Activated CD4-positive, alpha-beta T cell treated with anti-CD3 and anti-CD28 coated beads, Interleukin-2, Interleukin-6, amounts not matched to agents 100 ng/mL and 50 ng/mL, durations not matched to agents 16 hours and 8 hours (primary cell): ENCODE results near the gene C17orf78.
"Not testable (repeated sequence)": the region's sequence is repeated elsewhere in the genome, so short reads cannot be mapped to it uniquely, and the experiment has no call there.

Experiments used
- DNase-seq: peaks from one replicate; pipeline ENCODE4 v3.0.0-alpha.2; 2020

C17orf78 gene

DNA sequence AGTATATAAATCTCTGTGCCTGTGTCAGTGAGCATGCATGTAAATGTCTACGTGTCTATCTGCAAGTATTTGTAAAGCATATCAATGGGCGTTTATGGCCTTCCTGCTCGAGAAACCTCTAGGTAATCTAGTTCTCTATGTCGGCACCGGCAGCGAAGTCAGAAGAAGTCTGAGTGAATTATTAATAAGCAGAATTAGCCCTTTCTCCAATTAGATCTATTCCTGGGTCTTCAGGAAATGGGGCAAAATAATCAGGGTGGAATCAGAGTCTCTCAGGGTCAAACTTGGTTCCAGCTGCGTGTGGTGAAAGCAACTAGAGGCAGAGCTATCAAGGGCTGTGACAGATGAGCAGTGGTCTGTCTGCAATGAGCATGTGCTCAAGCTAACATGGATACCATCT is at the start of gene C17orf78:
TSS of gene C17orf78 (plus strand) at position 280 of the 400 bp plus-strand sequence. CDS start at position 388, 108 bp downstream.
- no peak for DNase-seq

DNA sequence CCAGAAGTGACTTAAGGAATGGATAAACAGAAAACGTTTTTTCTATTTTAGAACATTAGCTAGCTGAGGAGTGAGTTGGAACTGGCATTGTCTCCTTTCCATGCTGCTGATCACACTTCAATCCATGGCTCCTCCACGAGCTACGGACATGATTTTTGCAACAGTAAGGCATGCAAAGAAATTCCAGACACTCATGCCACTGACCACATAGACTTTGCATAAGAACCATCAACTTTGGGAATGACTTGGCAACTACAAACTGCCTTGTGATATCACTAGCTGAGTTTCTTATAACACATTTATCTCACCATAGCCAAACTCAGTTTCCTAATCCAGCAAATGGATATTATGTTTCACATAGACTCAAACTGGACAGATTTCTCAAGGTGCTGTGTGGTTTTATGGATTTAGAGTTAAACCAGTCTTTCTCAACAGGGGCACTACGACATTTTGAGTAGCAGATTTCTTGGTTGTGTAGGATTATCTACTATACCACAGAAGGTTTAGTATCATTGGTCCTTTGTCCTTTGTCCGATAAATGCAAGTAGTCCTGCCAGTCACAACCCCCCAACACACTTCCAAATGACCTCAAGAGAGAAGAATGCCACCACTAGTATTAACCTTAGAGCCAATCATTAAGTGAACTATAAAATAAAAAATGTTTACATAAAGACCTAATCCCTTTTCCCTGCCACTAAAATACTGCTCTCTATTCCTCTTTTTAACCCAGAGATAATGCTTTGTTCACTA is 48.3 kb upstream of the C17orf78 start:
- no peak for DNase-seq

- no peak for DNase-seq
Observed at GRCh38 chr17:37338847-37339246, 36.9 kb upstream of the C17orf78 start.

GRCh38 chr17:37339321-37339720 is 36.5 kb upstream of the C17orf78 start:
- no peak for DNase-seq

GRCh38 chr17:37340804-37341203 is 35.0 kb upstream of the C17orf78 start:
- no peak for DNase-seq

DNA sequence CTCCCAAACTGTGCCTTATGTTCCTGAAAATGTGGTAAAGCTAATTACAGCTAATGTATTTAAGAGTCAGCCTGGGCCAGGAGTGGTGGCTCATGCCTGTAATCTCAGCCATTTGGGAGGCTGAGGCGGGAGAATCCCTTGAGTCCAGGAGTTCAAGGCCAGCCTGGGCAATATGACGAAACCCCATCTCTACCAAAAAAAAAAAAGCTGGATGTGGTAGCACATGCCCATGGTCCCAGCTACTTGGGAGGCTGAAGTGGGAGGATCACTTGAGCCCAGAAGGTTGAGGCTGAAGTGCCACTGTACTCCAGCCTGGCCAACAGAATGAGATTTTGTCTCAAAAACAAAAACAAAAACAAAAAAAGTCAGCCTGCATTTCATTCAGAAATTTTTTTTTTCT is 33.2 kb upstream of the C17orf78 start:
- no peak for DNase-seq

DNA sequence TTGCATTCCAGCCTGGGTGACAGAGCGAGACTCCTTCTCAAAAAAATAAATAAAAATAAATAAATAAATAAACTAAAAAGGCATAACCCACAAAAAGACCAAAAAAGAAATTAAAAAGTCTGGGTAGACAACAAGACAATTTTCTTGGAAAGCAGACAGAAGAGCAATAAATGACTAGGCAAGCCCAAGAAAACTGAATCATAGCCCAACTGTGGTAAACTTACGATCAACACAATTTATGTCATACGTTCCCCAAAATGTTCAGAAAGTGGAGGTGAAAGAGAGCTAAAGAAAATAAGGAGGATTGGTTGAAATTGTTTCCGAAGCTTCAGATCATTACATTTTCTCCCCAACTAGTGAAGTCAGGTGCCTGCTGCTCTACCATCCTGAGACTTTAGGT is 31.3 kb upstream of the C17orf78 start:
- DNase-seq = peak; percentile 60

- not testable (repeated sequence) for DNase-seq
Observed at GRCh38 chr17:37346863-37347402, 28.9 kb upstream of the C17orf78 start.

GRCh38 chr17:37356796-37357569 is 18.8 kb upstream of the C17orf78 start:
- not testable (repeated sequence) for DNase-seq

DNA sequence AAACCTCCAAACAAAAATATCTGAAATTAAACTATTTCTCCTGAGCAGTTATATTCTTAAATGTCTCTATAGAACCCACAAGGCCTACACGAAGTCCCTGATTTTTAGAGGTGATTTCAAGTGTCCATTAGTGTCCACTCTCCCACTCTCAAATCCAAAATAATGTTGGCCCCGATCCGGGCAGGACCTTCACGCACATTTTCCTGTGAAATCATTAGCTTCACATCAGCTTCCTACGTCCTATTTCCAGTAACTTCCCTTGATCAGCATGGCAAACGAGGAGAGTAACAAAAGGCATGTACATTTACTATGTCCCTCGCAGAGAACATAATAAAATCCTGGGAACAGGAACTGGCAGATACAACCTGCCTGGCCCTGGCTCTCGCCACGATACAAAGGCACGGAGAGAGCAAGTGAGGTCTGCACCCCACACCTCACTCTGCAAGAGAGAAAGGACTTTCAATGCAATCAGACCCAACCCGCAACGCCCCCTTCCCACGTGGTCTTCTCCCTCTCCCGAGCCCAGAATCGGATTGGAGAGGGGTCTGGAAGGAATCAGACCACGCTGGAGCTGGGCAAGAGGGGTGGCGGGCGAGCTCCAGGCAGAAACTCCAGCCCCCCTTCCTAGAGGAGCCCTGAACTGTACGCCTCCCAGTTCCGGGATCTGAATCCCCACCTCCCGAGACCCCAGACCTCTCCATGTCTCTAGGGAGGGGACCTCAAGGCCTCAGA is 17.5 kb upstream of the C17orf78 start:
- DNase-seq = peak; percentile 51

GRCh38 chr17:37358830-37359681 is 16.7 kb upstream of the C17orf78 start:
- DNase-seq = peak; percentile 97

DNA sequence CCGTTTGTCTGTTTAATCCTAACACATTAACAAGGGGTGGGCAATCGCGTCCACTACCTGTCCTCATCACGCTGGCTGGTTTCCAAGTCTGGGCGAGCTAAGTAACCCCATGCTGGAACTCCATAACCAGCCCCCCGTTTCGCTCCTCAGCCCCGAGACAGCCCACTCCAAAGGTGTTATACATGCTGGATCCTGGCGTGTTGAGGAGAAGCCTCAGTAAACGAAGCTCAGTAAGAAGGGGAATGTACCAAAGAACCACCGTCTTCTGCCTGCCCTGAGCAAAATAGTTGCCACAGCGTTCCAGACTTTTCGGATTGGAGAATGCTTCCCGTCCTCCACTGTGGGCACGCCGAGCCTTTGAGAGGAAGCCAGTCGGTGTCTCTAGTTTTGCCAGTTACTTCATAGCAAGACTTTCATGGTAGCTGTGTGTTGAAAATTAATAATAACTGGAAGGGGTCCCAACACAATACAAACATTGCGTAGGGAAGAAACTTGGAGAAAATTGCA is 16.1 kb upstream of the C17orf78 start:
- DNase-seq = no peak

DNA sequence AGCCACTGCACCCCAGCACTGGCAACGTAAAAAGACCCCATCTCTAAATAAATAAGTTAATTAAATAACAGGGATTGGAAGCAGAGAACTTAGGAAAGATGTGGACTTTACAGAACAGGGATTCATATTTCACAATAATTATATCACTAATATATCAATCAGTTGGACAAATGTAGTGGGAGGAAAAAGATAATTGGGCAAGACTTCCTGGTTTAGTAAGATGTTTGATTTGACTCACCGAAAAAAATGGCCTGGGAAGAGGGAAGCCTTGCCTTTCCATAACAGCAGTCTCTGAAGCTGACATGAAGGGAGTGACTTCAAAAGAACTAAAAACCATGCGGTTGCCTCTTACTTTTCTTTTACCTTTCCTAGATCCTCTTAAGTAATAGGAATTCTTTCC is 15.2 kb upstream of the C17orf78 start:
- DNase-seq = no peak

GRCh38 chr17:37361543-37361942 is 14.2 kb upstream of the C17orf78 start:
- no peak for DNase-seq

DNA sequence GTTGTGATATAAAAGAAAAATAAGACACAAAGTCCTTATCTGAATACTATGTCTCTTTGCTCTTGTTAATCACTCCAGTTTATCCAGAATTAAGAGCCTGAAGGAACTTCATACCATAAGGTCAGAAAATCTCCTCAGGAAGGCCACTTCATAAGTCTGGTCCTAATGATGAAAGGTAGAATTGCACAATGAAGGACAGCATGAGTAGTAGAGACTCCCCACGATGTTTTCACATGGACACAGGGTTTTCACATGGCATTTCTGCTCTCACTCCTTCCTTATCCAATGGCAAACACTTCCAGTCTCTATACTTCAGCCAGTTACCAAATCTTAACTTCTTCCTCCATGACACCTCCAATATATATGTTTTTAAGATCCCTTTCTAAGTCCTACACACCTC is 10.2 kb upstream of the C17orf78 start:
- no peak for DNase-seq

DNA sequence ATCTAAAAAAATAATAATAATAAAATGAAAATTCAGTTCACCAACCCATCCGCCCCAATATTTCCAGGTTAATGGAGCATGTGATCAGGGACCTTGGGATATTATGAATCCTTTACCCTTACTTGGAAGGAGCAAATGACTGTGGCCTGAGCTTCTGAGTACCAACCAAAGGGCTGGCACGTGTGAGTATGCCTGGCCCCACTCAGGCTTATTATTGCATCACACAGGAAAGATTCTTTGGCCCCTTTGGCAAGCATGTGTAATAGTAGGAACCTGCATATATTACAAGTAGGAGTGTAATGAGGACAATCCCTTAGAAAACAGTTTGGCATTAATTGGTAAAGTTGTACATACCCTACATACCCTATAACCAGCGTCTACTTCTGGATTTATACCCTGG is 7.2 kb upstream of the C17orf78 start:
- peak; percentile 6 for DNase-seq

GRCh38 chr17:37373530-37374159 is 2.1 kb upstream of the C17orf78 start:
- DNase-seq = peak; percentile 85

- no peak for DNase-seq
Observed at GRCh38 chr17:37382056-37382455, 6.3 kb downstream of the C17orf78 start.

- DNase-seq = no peak
Observed at GRCh38 chr17:37384560-37385149, 8.9 kb downstream of the C17orf78 start.

DNA sequence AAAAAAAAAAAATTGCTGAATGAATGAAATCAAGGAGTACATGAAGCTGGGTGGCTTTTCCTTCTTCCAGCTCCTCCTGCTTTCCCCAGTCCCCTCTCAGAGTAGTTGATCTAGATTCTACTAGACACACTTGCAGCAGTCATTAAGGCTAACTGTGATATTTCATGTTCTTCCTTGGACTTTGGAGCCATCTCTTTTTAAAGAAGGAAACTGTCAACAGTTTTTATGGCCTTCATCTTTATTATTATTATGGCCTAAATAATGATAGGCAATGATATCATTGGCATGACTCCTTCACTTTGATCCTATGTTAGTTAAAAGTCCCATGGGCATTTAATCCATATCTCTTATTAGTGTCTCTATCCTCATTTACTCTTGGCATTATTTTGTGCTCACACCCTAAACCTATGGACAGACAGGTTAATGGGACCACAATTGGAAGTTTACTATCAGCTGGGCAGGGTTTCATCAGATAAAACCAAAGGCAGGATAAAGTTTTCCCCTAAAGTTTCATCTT is 9.7 kb downstream of the C17orf78 start:
- no peak for DNase-seq

- DNase-seq = no peak
Observed at GRCh38 chr17:37386462-37386861, 10.7 kb downstream of the C17orf78 start.
